Right kidney (tissue), 1 donor: Measurements from ENCODE around the gene CNOT2.
"Not testable (repeated sequence)": the region's sequence is repeated elsewhere in the genome, so short reads cannot be mapped to it uniquely, and the experiment has no call there.

ENCODE experiments used
- DNase-seq: peaks from one replicate; pipeline ENCODE4 v3.0.0-alpha.2; 2016

Gene CNOT2

GRCh38 chr12:70365398-70365647 is 122.1 kb downstream of the CNOT2 start:
- DNase-seq = no peak

GRCh38 chr12:70365648-70366518 is 122.7 kb downstream of the CNOT2 start, which contains the start of gene KCNMB4:
Gene KCNMB4 (plus strand): TSS chr12:70366290. CDS start chr12:70366735, 445 bp downstream.
- DNase-seq = peak; percentile 83

GRCh38 chr12:70366581-70367257 is 123.5 kb downstream of the CNOT2 start:
- DNase-seq = peak; percentile 86

GRCh38 chr12:70367258-70368141 is 124.3 kb downstream of the CNOT2 start:
- DNase-seq = no peak

GRCh38 chr12:70372881-70373280 is 129.6 kb downstream of the CNOT2 start:
- DNase-seq = no peak

GRCh38 chr12:70379846-70380245 is 136.6 kb downstream of the CNOT2 start:
- DNase-seq = no peak

- DNase-seq = no peak
Measured at GRCh38 chr12:70383484-70383883, 140.3 kb downstream of the CNOT2 start.

GRCh38 chr12:70383886-70384285 is 140.7 kb downstream of the CNOT2 start:
- DNase-seq = no peak

GRCh38 chr12:70386771-70387170 is 143.5 kb downstream of the CNOT2 start:
- DNase-seq = no peak

GRCh38 chr12:70389678-70390077 is 146.4 kb downstream of the CNOT2 start:
- no peak for DNase-seq

GRCh38 chr12:70392631-70393030 is 149.4 kb downstream of the CNOT2 start:
- not testable (repeated sequence) for DNase-seq

- no peak for DNase-seq
Measured at GRCh38 chr12:70393787-70394499, 150.7 kb downstream of the CNOT2 start.

- no peak for DNase-seq
Measured at GRCh38 chr12:70398002-70398401, 154.8 kb downstream of the CNOT2 start.

- DNase-seq = no peak
Measured at GRCh38 chr12:70398862-70399261, 155.6 kb downstream of the CNOT2 start.

GRCh38 chr12:70399311-70399710 is 156.1 kb downstream of the CNOT2 start:
- no peak for DNase-seq

- DNase-seq = no peak
Measured at GRCh38 chr12:70400124-70400523, 156.9 kb downstream of the CNOT2 start.

GRCh38 chr12:70402597-70402996 is 159.4 kb downstream of the CNOT2 start:
- DNase-seq = no peak

- DNase-seq = no peak
Measured at GRCh38 chr12:70403826-70404225, 160.6 kb downstream of the CNOT2 start.
